ENCODE data around the gene CMIP. TPM values are rescaled to one million over a fixed set of nuclear protein-coding genes. Genes with fewer than 3 reads are reported as not detected.
A peak's percentile ranks its signal among the peaks of the same experiment; 100 is the strongest.

Gene CMIP
- total RNA-seq, 1 donor, result 15.7 TPM

DNA sequence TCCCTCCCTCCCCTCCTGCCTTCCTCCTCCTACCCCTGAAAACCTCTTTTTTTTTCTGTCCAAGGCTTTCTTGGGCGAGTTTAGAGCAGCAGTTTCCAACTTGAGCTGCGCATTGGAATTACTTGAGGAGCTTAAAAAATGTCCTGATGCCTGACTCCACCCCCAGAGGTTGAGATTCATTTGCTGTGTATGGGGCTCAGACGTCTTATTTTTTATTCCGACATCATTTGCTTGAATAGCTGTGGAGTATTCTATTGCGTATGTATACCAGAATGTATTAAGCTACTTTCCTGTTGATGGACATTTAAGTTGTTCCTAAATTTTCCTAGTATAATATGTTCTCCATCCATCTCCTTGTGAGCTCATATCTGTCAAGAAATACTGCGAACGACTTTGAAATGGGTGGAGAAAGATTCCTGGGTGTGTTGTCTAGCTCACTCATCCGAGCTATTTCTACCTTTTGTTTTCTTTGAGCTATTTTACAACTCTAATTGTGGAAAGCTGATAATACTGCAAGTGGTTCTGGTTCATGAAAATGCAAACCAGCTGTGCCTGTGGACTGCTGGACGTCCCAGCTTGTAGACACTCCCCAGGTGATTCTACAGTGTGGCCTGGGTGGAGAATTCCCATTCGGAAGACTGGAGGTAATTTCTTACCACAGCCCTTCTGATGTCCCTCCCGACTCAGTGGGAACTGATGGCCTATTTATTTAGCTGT is 40.5 kb downstream of the CMIP start:
- H3K4me3 ChIP-seq (ENCODE audit: low read depth, low read length), result no peak overlapping the region
- TF ChIP-seq CTCF (IDR thresholded peaks at IDR 0.05; ENCODE audit: insufficient read depth, low read length), result no peak
- DNase-seq (ENCODE audit: low read depth), result peak; percentile 86

DNA sequence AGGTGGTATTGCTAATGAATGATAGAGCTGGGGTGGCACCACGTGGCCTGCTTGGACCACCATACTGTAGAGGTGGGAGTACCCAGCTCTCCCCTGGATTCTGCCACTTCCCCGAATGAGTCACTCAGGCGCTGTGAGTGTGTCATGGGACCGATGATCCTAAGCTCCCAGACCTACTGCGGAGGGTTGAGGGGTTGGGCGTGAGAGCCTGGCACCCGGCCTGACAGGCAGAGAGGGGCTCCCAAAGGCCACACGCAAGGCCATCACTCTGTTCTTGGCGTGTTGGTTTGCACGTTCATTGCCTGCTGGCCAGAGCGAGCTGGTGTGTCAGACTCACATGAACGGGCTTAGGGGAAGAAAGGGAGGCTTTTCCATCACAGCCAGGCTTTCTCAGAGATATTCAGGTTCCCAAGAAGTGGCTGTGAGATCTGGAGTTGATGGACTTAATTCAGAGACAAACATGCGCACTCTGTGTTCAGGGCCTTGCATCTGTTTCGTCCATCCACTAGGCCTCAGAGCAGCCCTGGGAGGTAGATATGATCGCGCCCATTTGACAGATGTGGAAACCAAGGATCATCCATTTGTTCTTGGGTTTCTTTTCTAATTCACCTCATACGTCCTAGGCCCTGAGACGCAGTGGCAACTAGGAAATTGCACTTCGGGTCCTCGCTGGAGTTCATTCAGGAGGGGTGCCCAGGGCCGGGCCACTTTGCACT is 41.4 kb downstream of the CMIP start:
- TF ChIP-seq CTCF (IDR thresholded peaks at IDR 0.05; ENCODE audit: insufficient read depth, low read length), result no peak
- DNase-seq (ENCODE audit: low read depth), result peak; percentile 98
- no peak overlapping the region for H3K4me3 ChIP-seq (ENCODE audit: low read depth, low read length)

GRCh38 chr16:81486540-81487061 is 42.0 kb downstream of the CMIP start:
- DNase-seq (ENCODE audit: low read depth), result peak; percentile 99
- no peak overlapping the region for H3K4me3 ChIP-seq (ENCODE audit: low read depth, low read length)
- no peak for TF ChIP-seq CTCF (IDR thresholded peaks at IDR 0.05; ENCODE audit: insufficient read depth, low read length)

DNA sequence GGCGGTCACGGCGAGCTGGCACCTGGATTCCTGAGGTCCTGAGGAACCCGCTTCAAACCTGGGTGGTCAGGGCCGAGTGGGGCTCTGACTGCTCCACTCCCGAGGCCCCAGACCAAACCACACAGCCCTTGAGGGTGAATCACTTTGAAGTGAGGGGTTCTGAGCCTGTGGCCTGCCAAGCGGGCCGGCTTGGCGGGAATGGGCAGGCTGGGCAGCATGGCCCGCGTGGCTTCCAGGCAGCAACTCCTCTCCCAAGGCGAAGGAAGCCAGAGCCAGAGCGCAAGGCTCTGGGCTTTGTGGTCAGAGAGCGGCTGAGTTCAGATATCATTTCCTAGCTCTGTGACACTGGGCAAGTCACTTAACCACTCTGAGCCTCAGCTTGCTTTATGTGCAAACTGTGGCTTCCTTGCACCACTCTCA is 42.7 kb downstream of the CMIP start:
- TF ChIP-seq CTCF (IDR thresholded peaks at IDR 0.05; ENCODE audit: insufficient read depth, low read length), result no peak
- DNase-seq (ENCODE audit: low read depth), result peak; percentile 52
- no peak overlapping the region for H3K4me3 ChIP-seq (ENCODE audit: low read depth, low read length)

DNA sequence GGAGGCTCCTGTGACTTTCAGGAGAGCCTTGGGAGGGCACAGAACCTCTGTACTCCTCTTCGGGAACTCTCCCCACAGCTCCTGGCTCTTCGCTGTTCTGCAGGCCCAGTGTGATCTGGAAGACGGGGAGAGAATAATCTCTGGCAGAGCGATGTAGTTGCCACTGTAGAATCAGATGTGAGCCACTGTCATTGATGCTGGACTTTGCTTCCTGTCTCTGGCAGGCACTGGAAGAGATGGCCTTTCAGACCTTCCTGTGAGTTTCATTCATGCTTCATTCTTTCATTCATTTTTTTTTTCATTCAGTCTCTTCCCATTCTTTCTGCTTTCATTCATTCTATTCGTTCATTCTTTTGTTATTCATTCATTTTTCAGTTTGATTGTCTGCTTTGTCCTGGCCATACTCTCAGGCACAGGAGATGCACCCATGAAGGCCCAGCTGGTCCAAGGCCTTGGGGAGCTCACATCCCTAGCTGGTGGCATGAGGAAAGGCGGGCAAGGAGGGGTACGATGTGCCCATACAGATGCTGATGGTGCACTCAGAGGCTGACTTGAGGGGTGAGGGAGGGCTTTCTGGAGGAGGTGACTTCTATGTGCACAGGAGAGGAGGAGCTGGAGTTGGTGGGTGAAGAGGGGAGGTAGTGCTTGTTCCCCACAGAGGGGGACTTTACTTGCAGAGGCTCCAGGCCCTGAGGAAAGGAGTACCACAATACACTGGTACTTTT is 44.2 kb downstream of the CMIP start:
- no peak for TF ChIP-seq CTCF (IDR thresholded peaks at IDR 0.05; ENCODE audit: insufficient read depth, low read length)

DNA sequence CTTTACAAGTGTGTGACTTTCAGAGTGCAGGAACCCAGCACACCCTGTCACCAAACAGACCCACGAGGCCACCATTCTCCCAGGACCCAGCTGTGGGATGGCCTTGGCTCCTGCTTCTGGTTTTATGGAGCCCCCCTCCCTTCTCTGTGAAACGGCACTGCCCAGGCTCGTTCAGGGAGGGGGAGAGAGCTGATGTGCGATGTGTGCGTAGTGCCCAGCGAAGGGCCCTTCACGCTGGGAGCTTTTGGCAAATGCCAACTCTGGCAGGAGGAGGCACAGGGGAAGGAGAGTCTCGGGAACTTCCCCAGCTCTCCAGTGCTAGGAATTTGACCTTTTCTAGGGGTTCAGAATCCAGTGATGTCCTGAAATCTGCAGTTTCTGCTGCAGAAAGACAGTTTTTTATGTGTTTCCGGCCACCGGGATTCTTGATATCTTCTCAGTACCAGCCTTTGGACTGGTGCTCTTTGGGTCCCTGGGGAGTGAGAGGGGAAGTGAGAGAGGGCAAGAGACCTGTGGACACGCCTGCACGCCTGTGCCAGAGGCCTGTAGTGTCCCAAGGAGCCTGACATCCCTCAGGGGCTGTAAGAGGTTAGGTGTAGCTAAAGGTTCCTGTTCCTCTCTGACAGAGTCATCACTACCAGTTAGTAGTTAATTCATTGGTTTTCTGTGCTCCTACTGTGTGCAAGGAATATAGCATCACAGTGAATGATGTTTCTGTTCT is 45.1 kb downstream of the CMIP start:
- DNase-seq (ENCODE audit: low read depth), result no peak
- no peak overlapping the region for H3K4me3 ChIP-seq (ENCODE audit: low read depth, low read length)
- no peak for TF ChIP-seq CTCF (IDR thresholded peaks at IDR 0.05; ENCODE audit: insufficient read depth, low read length)

More for the DNA sequence above, 44.2 kb downstream of the CMIP start:
- no peak for DNase-seq (ENCODE audit: low read depth)
- no peak overlapping the region for H3K4me3 ChIP-seq (ENCODE audit: low read depth, low read length)
